Suprapubic skin (tissue), 4 donors: ENCODE data around the gene LRIT2. TPM values are rescaled to one million over a fixed set of nuclear protein-coding genes. Genes with fewer than 3 reads are reported as not detected.

Experiments used
- DNase-seq, 2 donors: peaks; one replicate each; pipeline ENCODE4 v3.0.0-alpha.2; 2019; ENCODE audit warnings: low spot score in 2 of 2
- H3K27ac ChIP-seq: fragments of 200-600 bp; sonication (generic); one replicate; pipeline ENCODE4 v1.5.1; 2019
- H3K27me3 ChIP-seq: fragments of 200-600 bp; sonication (generic); one replicate; pipeline ENCODE4 v1.5.1; 2019
- H3K36me3 ChIP-seq: fragments of 200-600 bp; sonication (generic); one replicate; pipeline ENCODE4 v1.5.1; 2019
- H3K4me1 ChIP-seq: fragments of 200-600 bp; sonication (generic); one replicate; pipeline ENCODE4 v1.5.1; 2019
- H3K4me3 ChIP-seq: fragments of 200-600 bp; sonication (generic); one replicate; pipeline ENCODE4 v1.5.1; 2019; ENCODE audit warnings: mild to moderate bottlenecking
- H3K9me3 ChIP-seq: fragments of 200-600 bp; sonication (generic); one replicate; pipeline ENCODE4 v1.5.1; 2019
- CTCF ChIP-seq, 2 donors: fragments of 200-600 bp in 1 of 2; fragments of 450-650 bp in 1 of 2; sonication (generic) in 1 of 2; IDR thresholded peaks; one replicate each; pipeline ENCODE4 v1.5.1; 2016 to 2019; ENCODE audit warnings: antibody characterized with exemption in 2 of 2, mild to moderate bottlenecking in 1 of 2, moderate library complexity in 1 of 2
- EP300 ChIP-seq: sonication (generic); formaldehyde crosslinking; IDR thresholded peaks from one replicate; pipeline ENCODE4 v1.6.1; 2017; ENCODE audit warnings: antibody characterized with exemption
- POLR2A ChIP-seq, 2 donors: fragments of 450-650 bp; IDR thresholded peaks; one replicate each; pipeline ENCODE4 v1.6.1; 2017; ENCODE audit warnings: antibody characterized with exemption in 2 of 2, mild to moderate bottlenecking in 2 of 2, moderate library complexity in 2 of 2
- POLR2AphosphoS5 ChIP-seq, 3 donors: sonication (generic); formaldehyde crosslinking; IDR thresholded peaks; one replicate each; pipeline ENCODE4 v1.6.1; 2017; ENCODE audit warnings: antibody characterized with exemption in 3 of 3
- WGBS: methylation state at CpG from one replicate; pipeline ENCODE4 v1.1.5; 2018; 5-methylcytosine and 5-hydroxymethylcytosine counted together
- total RNA-seq, 4 donors: library from RNA; depleted of rRNA; stranded (reverse); fragments of >200 nt; gene quantifications; one replicate each; pipeline ENCODE4 v1.1.0, GENCODE V29; 2016

Gene LRIT2
- total RNA-seq, 4 donors from 2014 or later, result not detected

- 94% methylated on average over 6 of the region's 6 CpGs for WGBS
- peaks cover 3% of the 10 kb centered on the region for H3K27me3 ChIP-seq
- H3K4me1 ChIP-seq, result no peaks in the 10 kb centered on the region
- H3K27ac ChIP-seq, result no peak overlapping the region
- TF ChIP-seq CTCF (IDR thresholded peaks at IDR 0.05) (no peak), POLR2A (IDR thresholded peaks at IDR 0.05) (no peak)
- no peak overlapping the region for H3K4me3 ChIP-seq
- H3K9me3 ChIP-seq, result no peaks in the 10 kb centered on the region
- H3K36me3 ChIP-seq, result no peaks in the 10 kb centered on the region
- DNase-seq, result peak in 1 of 2 donors; percentile 64
Observed at GRCh38 chr10:84247496-84247895, 22.2 kb upstream of the LRIT2 start.

- WGBS, result 45% methylated on average over 9 of the region's 9 CpGs
- H3K27ac ChIP-seq, result no peak within 1 kb of the TSS
Observed at GRCh38 chr10:84244651-84245270, 19.4 kb upstream of the LRIT2 start, which contains the start of gene RGR. TSS of gene RGR (plus strand) at chr10:84245053. CDS start at chr10:84245091, 38 bp downstream.

GRCh38 chr10:84243759-84244158, 18.4 kb upstream of the LRIT2 start:
- no peaks in the 10 kb centered on the region for H3K36me3 ChIP-seq
- no peaks in the 10 kb centered on the region for H3K27me3 ChIP-seq
- no peaks in the 10 kb centered on the region for H3K4me1 ChIP-seq
- WGBS, result 89% methylated on average over 3 of the region's 3 CpGs
- no peak for DNase-seq
- H3K27ac ChIP-seq, result no peak overlapping the region
- no peak for TF ChIP-seq EP300
- TF ChIP-seq CTCF (IDR thresholded peaks at IDR 0.05), result no peak
- no peak for TF ChIP-seq POLR2AphosphoS5 (IDR thresholded peaks at IDR 0.05)
- no peak for TF ChIP-seq POLR2A (IDR thresholded peaks at IDR 0.05)
- no peak overlapping the region for H3K4me3 ChIP-seq
- H3K9me3 ChIP-seq, result no peaks in the 10 kb centered on the region

More at GRCh38 chr10:84244651-84245270, 19.4 kb upstream of the LRIT2 start, which contains the start of gene RGR:
- no peaks in the 10 kb centered on the region for H3K4me1 ChIP-seq
- DNase-seq, result peak in 1 of 2 donors; percentile 74
- no peaks in the 10 kb centered on the region for H3K9me3 ChIP-seq
- TF ChIP-seq POLR2AphosphoS5 (IDR thresholded peaks at IDR 0.05) (no peak), EP300 (no peak), CTCF (IDR thresholded peaks at IDR 0.05) (no peak), POLR2A (IDR thresholded peaks at IDR 0.05) (no peak)
- no peaks in the 10 kb centered on the region for H3K36me3 ChIP-seq
- H3K27me3 ChIP-seq, result no peaks in the 10 kb centered on the region
- no peak within 1 kb of the TSS for H3K4me3 ChIP-seq

- WGBS, result 87% methylated on average over 9 of the region's 13 CpGs
- H3K4me3 ChIP-seq, result no peak within 1 kb of the TSS
- no peak for TF ChIP-seq CTCF (IDR thresholded peaks at IDR 0.05)
- TF ChIP-seq POLR2A (IDR thresholded peaks at IDR 0.05), result no peak
- TF ChIP-seq POLR2AphosphoS5 (IDR thresholded peaks at IDR 0.05), result no peak
- TF ChIP-seq EP300, result no peak
- no peaks in the 10 kb centered on the region for H3K9me3 ChIP-seq
- no peak within 1 kb of the TSS for H3K27ac ChIP-seq
- no peaks in the 10 kb centered on the region for H3K36me3 ChIP-seq
- H3K27me3 ChIP-seq, result peaks cover 19% of the 10 kb centered on the region
- H3K4me1 ChIP-seq, result no peaks in the 10 kb centered on the region
- DNase-seq, result peak in 1 of 2 donors; percentile 56
Observed at GRCh38 chr10:84241185-84241790, 15.9 kb upstream of the LRIT2 start, which contains the start of gene LRIT1. TSS of gene LRIT1 (minus strand) at chr10:84241546. CDS start at chr10:84241439, 107 bp downstream.

- no peak overlapping the region for H3K4me3 ChIP-seq
- H3K27me3 ChIP-seq, result peaks cover 24% of the 10 kb centered on the region
- DNase-seq, result peak in 1 of 2 donors; percentile 11
- TF ChIP-seq EP300, result no peak
- no peak for TF ChIP-seq CTCF (IDR thresholded peaks at IDR 0.05)
- TF ChIP-seq POLR2AphosphoS5 (IDR thresholded peaks at IDR 0.05), result no peak
- no peak for TF ChIP-seq POLR2A (IDR thresholded peaks at IDR 0.05)
- no peaks in the 10 kb centered on the region for H3K4me1 ChIP-seq
- H3K27ac ChIP-seq, result no peak overlapping the region
- no peaks in the 10 kb centered on the region for H3K36me3 ChIP-seq
- no peaks in the 10 kb centered on the region for H3K9me3 ChIP-seq
- 89% methylated on average over 3 of the region's 3 CpGs for WGBS
Observed at GRCh38 chr10:84238909-84239308, 13.6 kb upstream of the LRIT2 start.
